Mesothelial cell of epicardium (in vitro differentiated cells): ENCODE measurements around the gene DVL2. TPM values are rescaled to one million over a fixed set of nuclear protein-coding genes. Genes with fewer than 3 reads are reported as not detected.
"Not testable (repeated sequence)": the region's sequence is repeated elsewhere in the genome, so short reads cannot be mapped to it uniquely, and the experiment has no call there.

Source experiments
- DNase-seq, 2 experiments: peaks; one replicate each; pipeline ENCODE4 v3.0.0; 2021; ENCODE audit warnings: low spot score in 2 of 2; ENCODE audit not compliant: unreplicated experiment in 2 of 2
- H3K27ac Mint-ChIP-seq: 2 replicates; pipeline ENCODE4 v1.8.0; 2021; ENCODE audit warnings: mixed read lengths
- H3K27me3 Mint-ChIP-seq: 2 replicates; pipeline ENCODE4 v1.8.0; 2021; ENCODE audit warnings: low read depth, mixed read lengths
- H3K36me3 Mint-ChIP-seq: 2 replicates; pipeline ENCODE4 v1.8.0; 2021; ENCODE audit warnings: mixed read lengths
- H3K4me1 Mint-ChIP-seq: 2 replicates; pipeline ENCODE4 v1.8.0; 2021; ENCODE audit warnings: mixed read lengths
- H3K4me3 Mint-ChIP-seq: 2 replicates; pipeline ENCODE4 v1.8.0; 2021; ENCODE audit warnings: mild to moderate bottlenecking, moderate library complexity, mixed read lengths
- H3K9me3 Mint-ChIP-seq: 2 replicates; pipeline ENCODE4 v1.8.0; 2021; ENCODE audit warnings: mixed read lengths
- CTCF ChIP-seq: fragments of 200-600 bp; sonication (generic); IDR thresholded peaks from one replicate; pipeline ENCODE4 v1.5.0; 2021; ENCODE audit warnings: antibody characterized with exemption; ENCODE audit not compliant: unreplicated experiment
- total RNA-seq: library from RNA; stranded (reverse); gene quantifications from 3 replicates; pipeline ENCODE4 v1.2.1, GENCODE V29; 2021

Gene DVL2
- total RNA-seq, 1 donor from 2014 or later, result 94.0 TPM

GRCh38 chr17:7248796-7249195 lies 14.5 kb upstream of the DVL2 start:
- no peak overlapping the region for H3K4me3 Mint-ChIP-seq
- H3K4me1 Mint-ChIP-seq, result peaks cover 31% of the 10 kb centered on the region
- TF ChIP-seq CTCF, result no peak
- no peak for DNase-seq
- H3K36me3 Mint-ChIP-seq, result peaks cover 14% of the 10 kb centered on the region
- no peak overlapping the region for H3K27ac Mint-ChIP-seq
- H3K9me3 Mint-ChIP-seq, result no peaks in the 10 kb centered on the region
- no peaks in the 10 kb centered on the region for H3K27me3 Mint-ChIP-seq

- no peak for DNase-seq
- H3K27ac Mint-ChIP-seq, result no peak overlapping the region
Observed at GRCh38 chr17:7246779-7247178, 12.5 kb upstream of the DVL2 start.

GRCh38 chr17:7243838-7244237 lies 9.5 kb upstream of the DVL2 start:
- H3K27me3 Mint-ChIP-seq, H3K9me3 Mint-ChIP-seq, DNase-seq, H3K27ac Mint-ChIP-seq: not testable (repeated sequence)
- Mint-ChIP-seq H3K4me3 (peak overlapping the region; percentile 95), H3K36me3 (peaks cover 21% of the 10 kb centered on the region), H3K4me1 (peaks cover 33% of the 10 kb centered on the region)

More at GRCh38 chr17:7246779-7247178, 12.5 kb upstream of the DVL2 start:
- no peak for TF ChIP-seq CTCF
- no peak overlapping the region for H3K4me3 Mint-ChIP-seq
- peaks cover 30% of the 10 kb centered on the region for H3K4me1 Mint-ChIP-seq
- no peaks in the 10 kb centered on the region for H3K27me3 Mint-ChIP-seq
- no peaks in the 10 kb centered on the region for H3K9me3 Mint-ChIP-seq
- H3K36me3 Mint-ChIP-seq, result peaks cover 14% of the 10 kb centered on the region

GRCh38 chr17:7243453-7243729 lies 9.1 kb upstream of the DVL2 start:
- DNase-seq, result no peak
- Mint-ChIP-seq H3K27me3 (no peaks in the 10 kb centered on the region), H3K4me3 (peak overlapping the region; percentile 95), H3K36me3 (peaks cover 21% of the 10 kb centered on the region), H3K4me1 (peaks cover 31% of the 10 kb centered on the region), H3K9me3 (no peaks in the 10 kb centered on the region), H3K27ac (peak overlapping the region; percentile 99)
- TF ChIP-seq CTCF, result no peak

- Mint-ChIP-seq H3K36me3 (peaks cover 21% of the 10 kb centered on the region), H3K27me3 (no peaks in the 10 kb centered on the region), H3K4me3 (peak overlapping the region; percentile 95), H3K4me1 (peaks cover 31% of the 10 kb centered on the region), H3K27ac (peak overlapping the region; percentile 99), H3K9me3 (no peaks in the 10 kb centered on the region)
- no peak for TF ChIP-seq CTCF
- DNase-seq, result peak; percentile 93 to 95
Observed at GRCh38 chr17:7242717-7243452, 8.6 kb upstream of the DVL2 start.

- H3K27me3 Mint-ChIP-seq, result no peaks in the 10 kb centered on the region
- no peak for TF ChIP-seq CTCF
Observed at GRCh38 chr17:7241783-7242716, 7.7 kb upstream of the DVL2 start, which contains the start of gene GABARAP. Gene GABARAP (minus strand): TSS chr17:7242449. CDS start chr17:7242330, 119 bp downstream.

More at GRCh38 chr17:7241783-7242716, 7.7 kb upstream of the DVL2 start, which contains the start of gene GABARAP:
- Mint-ChIP-seq H3K9me3 (no peaks in the 10 kb centered on the region), H3K4me3 (peak within 1 kb of the TSS; percentile 95), H3K27ac (peak within 1 kb of the TSS; percentile 99), H3K4me1 (peaks cover 36% of the 10 kb centered on the region), H3K36me3 (peaks cover 22% of the 10 kb centered on the region)
- peak; percentile 89 to 95 for DNase-seq
